Effector CD4-positive, alpha-beta T cell (primary cell): ENCODE measurements around the gene RPGRIP1.
"Not testable (repeated sequence)": the region's sequence is repeated elsewhere in the genome, so short reads cannot be mapped to it uniquely, and the experiment has no call there.

Experiments used
- DNase-seq: peaks from one replicate; pipeline ENCODE4 v3.0.0-alpha.2; 2020

Gene RPGRIP1

DNA sequence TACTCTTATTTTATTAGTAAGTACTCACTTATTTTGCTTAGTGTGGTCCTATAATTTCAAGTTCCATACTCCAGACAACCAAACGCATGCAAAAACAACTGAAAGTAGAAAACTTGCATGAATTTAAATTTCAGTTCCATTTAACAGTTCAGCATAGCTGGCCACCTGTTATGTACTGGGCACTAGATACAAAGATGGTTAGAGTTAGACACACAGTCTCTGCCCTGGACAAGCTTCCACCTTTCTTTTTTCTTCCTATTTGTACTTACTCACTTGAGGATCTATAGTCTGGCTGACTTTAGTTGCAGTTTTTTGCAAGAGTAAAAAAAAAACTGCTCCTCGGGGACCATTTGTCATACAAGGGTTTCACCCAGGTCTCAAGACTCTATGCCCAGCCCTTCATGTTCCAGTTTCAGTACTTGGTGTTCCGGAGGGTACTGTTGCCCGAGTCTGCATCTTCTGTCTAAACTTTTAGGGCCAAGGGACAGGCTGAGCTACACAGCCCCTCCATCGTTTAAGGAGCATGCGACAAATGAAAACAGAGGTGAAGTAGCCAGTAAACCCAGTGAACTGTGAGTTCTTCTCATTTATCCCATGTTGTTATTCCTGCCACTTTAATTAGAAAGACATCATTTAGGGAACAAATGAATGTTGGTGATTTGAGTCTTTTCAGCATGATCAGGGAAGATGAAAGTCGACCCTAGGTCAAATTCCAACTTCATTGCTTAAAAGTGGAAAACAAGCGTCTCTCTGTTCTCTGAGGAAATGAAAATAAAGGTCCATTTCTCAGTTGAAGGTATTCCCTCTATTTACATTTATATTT lies 22.3 kb downstream of the RPGRIP1 start:
- DNase-seq: no peak

DNA sequence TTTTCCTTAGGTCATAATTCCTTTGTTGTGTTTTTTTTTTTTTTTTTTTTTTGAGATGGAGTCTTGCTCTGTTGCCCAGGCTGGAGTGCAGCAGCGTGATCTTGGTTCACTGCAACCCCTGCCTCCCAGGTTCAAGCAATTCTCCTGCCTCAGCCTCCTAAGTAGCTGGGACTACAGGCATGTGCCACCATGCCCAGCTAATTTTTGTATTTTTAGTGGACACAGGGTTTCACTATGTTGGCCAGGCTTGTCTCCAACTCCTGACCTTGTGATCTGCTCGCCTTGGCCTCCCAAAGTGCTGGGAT lies 22.9 kb downstream of the RPGRIP1 start:
- not testable (repeated sequence) for DNase-seq

GRCh38 chr14:21307637-21308036 lies 27.8 kb downstream of the RPGRIP1 start:
- DNase-seq: no peak

- DNase-seq: no peak
Observed at GRCh38 chr14:21308132-21308478, 28.2 kb downstream of the RPGRIP1 start.

GRCh38 chr14:21308479-21309237 lies 28.8 kb downstream of the RPGRIP1 start:
- DNase-seq: peak; percentile 62

GRCh38 chr14:21309238-21309636 lies 29.4 kb downstream of the RPGRIP1 start:
- no peak for DNase-seq

DNA sequence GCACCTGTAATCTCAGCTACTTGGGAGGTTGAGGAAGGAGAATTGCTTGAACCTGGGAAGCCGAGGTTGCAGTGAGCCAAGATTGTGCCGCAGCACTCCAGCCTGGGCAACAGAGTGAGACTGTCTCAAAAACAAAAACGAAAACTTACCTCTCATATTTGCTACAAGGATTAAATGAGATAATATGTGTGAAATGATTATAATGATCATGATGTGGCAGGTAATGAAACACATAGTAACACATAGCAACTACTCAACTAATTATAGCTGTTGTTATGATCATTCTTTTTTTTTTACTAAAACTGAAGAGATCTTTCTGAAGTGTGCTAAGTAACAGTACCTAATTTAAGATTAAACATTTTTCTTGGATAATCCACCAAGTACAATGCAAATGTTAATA lies 30.1 kb downstream of the RPGRIP1 start:
- DNase-seq: no peak

GRCh38 chr14:21311614-21312013 lies 31.7 kb downstream of the RPGRIP1 start:
- no peak for DNase-seq

GRCh38 chr14:21313512-21313911 lies 33.6 kb downstream of the RPGRIP1 start:
- DNase-seq: no peak

DNA sequence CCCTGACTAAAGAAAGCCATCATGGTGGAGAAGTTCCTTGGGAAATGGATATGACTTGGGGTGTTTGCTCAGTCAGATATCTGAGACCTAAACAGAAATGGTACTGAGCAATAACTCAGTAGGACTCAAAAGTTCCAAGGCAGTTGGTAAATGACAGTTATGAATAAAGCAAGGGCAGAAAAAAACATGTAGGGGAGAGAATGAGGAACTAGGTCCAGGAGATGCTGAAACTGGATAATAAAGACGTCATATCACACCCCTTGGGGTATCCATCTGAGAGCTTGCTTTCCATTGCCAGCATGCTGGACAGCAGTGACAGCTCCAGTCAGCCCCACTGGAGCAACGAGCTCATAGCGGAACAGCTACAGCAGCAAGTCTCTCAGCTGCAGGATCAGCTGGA lies 37.5 kb downstream of the RPGRIP1 start:
- DNase-seq: no peak

DNA sequence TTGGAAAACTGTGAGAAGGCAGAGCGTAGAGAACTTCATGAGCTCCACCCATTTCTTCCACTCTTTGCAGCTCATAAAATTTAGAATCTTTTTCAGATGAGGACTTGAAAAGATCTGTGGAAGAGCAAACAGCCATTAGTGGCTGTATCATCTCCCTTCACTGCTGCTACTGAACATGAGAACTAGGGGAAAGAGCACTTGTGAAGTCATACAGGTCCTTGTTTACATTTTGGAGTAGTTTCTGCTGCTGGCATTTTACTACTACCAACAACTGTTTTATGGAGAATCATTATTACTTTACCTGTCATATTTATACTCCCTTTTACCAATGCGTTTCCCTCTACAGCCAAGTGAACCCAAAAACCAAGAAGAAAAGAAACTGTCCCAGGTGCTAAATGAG lies 41.0 kb downstream of the RPGRIP1 start:
- no peak for DNase-seq

- no peak for DNase-seq
Observed at GRCh38 chr14:21322716-21323115, 42.8 kb downstream of the RPGRIP1 start.

GRCh38 chr14:21326972-21327371 lies 47.1 kb downstream of the RPGRIP1 start:
- DNase-seq: no peak
